GM21717 (cell line): ENCODE measurements around the gene OTOA.
"Not testable (repeated sequence)": the region's sequence is repeated elsewhere in the genome, so short reads cannot be mapped to it uniquely, and the experiment has no call there.

Source experiments
- ATAC-seq: cut with Tn5 transposase; IDR thresholded peaks from one replicate; pipeline ENCODE4 v1.9.1; 2021; ENCODE audit warnings: mild to moderate bottlenecking, moderate library complexity; ENCODE audit not compliant: unreplicated experiment

Gene OTOA

DNA sequence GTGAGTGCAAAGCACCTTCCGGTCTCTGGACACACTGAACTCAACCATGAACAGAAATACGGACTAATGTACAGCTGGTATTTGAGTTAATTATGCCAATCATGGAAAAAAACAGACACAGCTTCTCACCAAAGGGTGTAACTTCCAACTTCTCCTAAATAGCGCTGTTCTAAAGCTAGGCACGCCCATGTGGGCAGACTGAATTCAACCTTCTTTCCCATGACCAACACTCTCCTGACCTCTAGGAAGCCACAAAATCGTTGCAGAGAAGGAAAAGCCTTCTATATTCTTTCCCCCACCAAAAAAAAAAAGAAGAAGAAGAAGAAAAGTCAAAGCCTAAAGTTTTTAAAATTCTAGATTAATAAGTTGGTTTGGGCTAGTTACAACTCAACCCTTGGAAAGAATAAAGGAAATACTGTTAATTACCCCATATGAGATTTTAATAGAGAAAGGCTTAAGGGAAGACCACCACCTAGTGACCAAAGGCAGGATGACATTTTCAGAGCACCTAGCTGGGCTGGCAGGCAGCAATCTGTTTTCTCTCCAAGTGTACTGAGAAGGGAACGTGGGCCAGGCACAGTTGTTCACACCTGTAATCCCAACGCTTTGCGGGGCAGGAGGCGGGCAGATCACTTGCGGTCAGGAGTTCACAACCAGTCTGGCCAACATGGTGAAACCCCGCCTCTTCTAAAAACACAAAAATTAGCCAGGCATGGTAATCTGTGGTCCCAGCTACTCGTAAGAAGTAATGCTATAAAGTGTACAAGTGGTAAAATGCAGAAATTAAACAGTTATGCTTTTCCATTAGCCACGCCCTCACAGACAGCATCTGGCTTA is 138.0 kb downstream of the OTOA start:
- ATAC-seq = not testable (repeated sequence)

DNA sequence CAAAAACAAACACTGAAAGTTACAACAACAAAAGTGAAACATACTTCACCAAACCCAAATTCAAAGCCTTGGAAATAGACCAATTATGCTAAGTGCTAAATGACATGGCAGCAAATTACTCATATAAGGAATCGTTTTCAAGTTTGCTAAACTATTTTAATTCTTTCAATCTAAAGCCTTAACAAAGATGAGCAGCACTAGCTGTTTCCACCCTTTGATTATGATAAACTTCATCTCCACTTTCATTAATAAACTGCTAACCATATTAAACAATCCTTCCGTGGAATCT is 138.6 kb downstream of the OTOA start:
- ATAC-seq = not testable (repeated sequence)
